GM13977 (cell line): ENCODE results near the gene FBXW7.

ENCODE experiments used
- DNase-seq: peaks from one replicate; pipeline ENCODE4 v3.0.0; 2012; ENCODE audit warnings: low spot score
- CTCF ChIP-seq: IDR thresholded peaks from 2 replicates; pipeline ENCODE4 v1.5.1; 2012; ENCODE audit warnings: mild to moderate bottlenecking, control low read depth; ENCODE audit not compliant: insufficient read depth; ENCODE audit errors: extremely low read depth, missing control alignments
- in situ Hi-C: fragments of 300-500 bp; cut with MboI; formaldehyde crosslinking; loops from one replicate; pipeline ENCODE4 v1.12.0; 2022; ENCODE audit warnings: low sequenced_read_pairs, low pct_unique_long_range_greater_than_20kb, mixed read lengths, inconsistent platforms; ENCODE audit not compliant: unreplicated experiment

The FBXW7 gene

GRCh38 chr4:152565333-152565732 lies 29.4 kb upstream of the FBXW7 start:
- TF ChIP-seq CTCF, result no peak
- in situ Hi-C loops, result no loop called here
- no peak for DNase-seq

- no peak for TF ChIP-seq CTCF
- in situ Hi-C loops, result no loop called here
- no peak for DNase-seq
Measured at GRCh38 chr4:152564336-152564735, 28.4 kb upstream of the FBXW7 start.

- TF ChIP-seq CTCF, result no peak
- DNase-seq, result no peak
- in situ Hi-C loops, result no loop called here
Measured at GRCh38 chr4:152563209-152563608, 27.3 kb upstream of the FBXW7 start.

GRCh38 chr4:152559641-152560040 lies 23.7 kb upstream of the FBXW7 start:
- no peak for TF ChIP-seq CTCF
- DNase-seq, result no peak
- in situ Hi-C loops, result no loop called here

- no peak for TF ChIP-seq CTCF
- in situ Hi-C loops, result no loop called here
- DNase-seq, result no peak
Measured at GRCh38 chr4:152558396-152558795, 22.5 kb upstream of the FBXW7 start.

GRCh38 chr4:152556834-152557233 lies 20.9 kb upstream of the FBXW7 start:
- no peak for DNase-seq
- no peak for TF ChIP-seq CTCF
- in situ Hi-C loops, result no loop called here

- no peak for TF ChIP-seq CTCF
- no peak for DNase-seq
- in situ Hi-C loops, result no loop called here
Measured at GRCh38 chr4:152556283-152556682, 20.4 kb upstream of the FBXW7 start.
